ENCODE results near the gene GASK1A. TPM values are rescaled to one million over a fixed set of nuclear protein-coding genes. Genes with fewer than 3 reads are reported as not detected.

GASK1A gene
- total RNA-seq, 2 experiments from 2014 or later: not detected

DNA sequence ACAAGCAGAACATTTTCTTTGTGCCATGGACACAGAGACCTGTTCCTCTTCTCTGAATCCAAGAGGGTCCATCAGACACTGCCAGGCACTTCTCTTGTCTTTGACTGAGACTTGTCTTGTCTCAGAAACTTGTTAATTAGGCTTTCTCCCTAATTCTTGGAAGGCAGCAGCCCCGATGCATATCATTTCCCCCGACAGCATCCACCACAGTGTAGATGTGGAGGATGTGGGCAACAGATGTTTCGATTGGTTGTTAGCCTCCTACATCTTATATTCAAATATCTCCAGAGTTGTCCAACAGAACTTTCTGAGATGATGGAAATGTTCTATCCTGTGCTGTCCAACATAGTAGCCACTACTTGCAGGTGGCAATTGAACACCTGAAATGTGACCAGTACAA is 15.5 kb downstream of the GASK1A start:
- intact Hi-C loops (cut with micrococcal nuclease; ENCODE audit: unreplicated experiment): no loop called here
- Histone ChIP-seq H3K9me3 (ENCODE audit: low read length) (no peaks in the 10 kb centered on the region), H3K9me2 (ENCODE audit: insufficient read depth, low read length) (no peaks in the 10 kb centered on the region), H2AFZ (ENCODE audit: low read length) (no peak overlapping the region), H3K4me3 (ENCODE audit: low read depth, low read length, poor library complexity, severe bottlenecking) (no peak overlapping the region), H3K4me2 (ENCODE audit: low read length) (no peak overlapping the region), H3K27ac (ENCODE audit: low read depth, low read length, poor library complexity, severe bottlenecking) (no peak overlapping the region), H3K4me1 (ENCODE audit: insufficient read depth, low read length, poor library complexity, severe bottlenecking) (no peaks in the 10 kb centered on the region), H3K36me3 (ENCODE audit: insufficient read depth, low read length) (no peaks in the 10 kb centered on the region), H3K79me2 (ENCODE audit: insufficient read depth, low read depth, low read length) (no peaks in the 10 kb centered on the region), H4K20me1 (ENCODE audit: insufficient read depth, low read length) (no peaks in the 10 kb centered on the region)
- POLR2A ChIA-PET: no interaction called here
- CTCF ChIA-PET (ENCODE audit: unreplicated experiment): no interaction called here
- DNase-seq (ENCODE audit: low spot score): no peak
- no TSS peak for BruUV-seq (replicated peaks)
- TF ChIP-seq, protein P1, sequence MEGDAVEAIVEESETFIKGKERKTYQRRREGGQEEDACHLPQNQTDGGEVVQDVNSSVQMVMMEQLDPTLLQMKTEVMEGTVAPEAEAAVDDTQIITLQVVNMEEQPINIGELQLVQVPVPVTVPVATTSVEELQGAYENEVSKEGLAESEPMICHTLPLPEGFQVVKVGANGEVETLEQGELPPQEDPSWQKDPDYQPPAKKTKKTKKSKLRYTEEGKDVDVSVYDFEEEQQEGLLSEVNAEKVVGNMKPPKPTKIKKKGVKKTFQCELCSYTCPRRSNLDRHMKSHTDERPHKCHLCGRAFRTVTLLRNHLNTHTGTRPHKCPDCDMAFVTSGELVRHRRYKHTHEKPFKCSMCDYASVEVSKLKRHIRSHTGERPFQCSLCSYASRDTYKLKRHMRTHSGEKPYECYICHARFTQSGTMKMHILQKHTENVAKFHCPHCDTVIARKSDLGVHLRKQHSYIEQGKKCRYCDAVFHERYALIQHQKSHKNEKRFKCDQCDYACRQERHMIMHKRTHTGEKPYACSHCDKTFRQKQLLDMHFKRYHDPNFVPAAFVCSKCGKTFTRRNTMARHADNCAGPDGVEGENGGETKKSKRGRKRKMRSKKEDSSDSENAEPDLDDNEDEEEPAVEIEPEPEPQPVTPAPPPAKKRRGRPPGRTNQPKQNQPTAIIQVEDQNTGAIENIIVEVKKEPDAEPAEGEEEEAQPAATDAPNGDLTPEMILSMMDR (conservative IDR thresholded peaks at IDR 0.05; ENCODE audit: low read length): no peak
- no peak for TF ChIP-seq EZH2phosphoT487 (IDR thresholded peaks at IDR 0.05; ENCODE audit: borderline replicate concordance, low read depth, low read length)

- Histone ChIP-seq H3K36me3 (ENCODE audit: insufficient read depth, low read length) (no peaks in the 10 kb centered on the region), H2AFZ (ENCODE audit: low read length) (no peak overlapping the region), H3K9me3 (ENCODE audit: low read length) (no peaks in the 10 kb centered on the region), H3K27ac (ENCODE audit: low read depth, low read length, poor library complexity, severe bottlenecking) (no peak overlapping the region), H3K4me3 (ENCODE audit: low read depth, low read length, poor library complexity, severe bottlenecking) (no peak overlapping the region), H3K4me2 (ENCODE audit: low read length) (no peak overlapping the region), H3K4me1 (ENCODE audit: insufficient read depth, low read length, poor library complexity, severe bottlenecking) (no peaks in the 10 kb centered on the region), H3K9me2 (ENCODE audit: insufficient read depth, low read length) (no peaks in the 10 kb centered on the region), H4K20me1 (ENCODE audit: insufficient read depth, low read length) (no peaks in the 10 kb centered on the region), H3K79me2 (ENCODE audit: insufficient read depth, low read depth, low read length) (no peaks in the 10 kb centered on the region)
- DNase-seq (ENCODE audit: low spot score): no peak
- intact Hi-C loops (cut with micrococcal nuclease; ENCODE audit: unreplicated experiment): no loop called here
- TF ChIP-seq, protein P1 (conservative IDR thresholded peaks at IDR 0.05; ENCODE audit: low read length): no peak
- TF ChIP-seq EZH2phosphoT487 (IDR thresholded peaks at IDR 0.05; ENCODE audit: borderline replicate concordance, low read depth, low read length): no peak
- BruUV-seq (replicated peaks): no TSS peak
- POLR2A ChIA-PET: no interaction called here
- CTCF ChIA-PET (ENCODE audit: unreplicated experiment): no interaction called here
Measured at GRCh38 chr3:42996021-42996420, 16.9 kb downstream of the GASK1A start.

DNA sequence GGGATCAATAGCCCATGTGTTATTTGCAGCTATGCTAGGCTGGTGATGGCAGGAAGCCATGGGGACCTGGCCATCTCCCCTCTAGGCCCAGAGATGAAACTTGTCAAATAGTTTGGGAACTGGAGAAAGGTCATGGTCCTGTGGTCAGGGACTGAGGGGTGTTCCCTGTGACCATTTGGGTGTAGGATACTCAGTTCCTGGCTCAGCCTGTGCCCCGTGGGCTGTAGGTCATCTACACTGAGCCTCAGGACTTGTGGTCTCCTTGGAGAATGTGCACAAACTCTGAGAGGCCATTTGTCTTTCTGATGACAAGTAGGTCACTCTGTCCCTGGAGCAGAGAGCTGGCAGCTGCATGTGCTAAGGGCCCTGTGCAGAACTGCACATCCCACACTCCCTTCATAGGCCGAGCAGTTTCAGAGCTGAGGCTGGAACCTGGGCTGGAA is 17.5 kb downstream of the GASK1A start:
- TF ChIP-seq EZH2phosphoT487 (IDR thresholded peaks at IDR 0.05; ENCODE audit: borderline replicate concordance, low read depth, low read length): no peak
- TF ChIP-seq, protein P1 (conservative IDR thresholded peaks at IDR 0.05; ENCODE audit: low read length): no peak
- no TSS peak for BruUV-seq (replicated peaks)
- DNase-seq (ENCODE audit: low spot score): no peak

More for the DNA sequence above, 17.5 kb downstream of the GASK1A start:
- no peak overlapping the region for H3K27ac ChIP-seq (ENCODE audit: low read depth, low read length, poor library complexity, severe bottlenecking)
- CTCF ChIA-PET (ENCODE audit: unreplicated experiment): no interaction called here
- POLR2A ChIA-PET: interaction anchor here (0.6 kb wide), 1 partner anchor 43 kb away, joined by 6 read pairs; no protein-coding TSS in a partner anchor
- no peaks in the 10 kb centered on the region for H3K79me2 ChIP-seq (ENCODE audit: insufficient read depth, low read depth, low read length)
- H3K9me3 ChIP-seq (ENCODE audit: low read length): no peaks in the 10 kb centered on the region
- H4K20me1 ChIP-seq (ENCODE audit: insufficient read depth, low read length): no peaks in the 10 kb centered on the region
- intact Hi-C loops (cut with micrococcal nuclease; ENCODE audit: unreplicated experiment): no loop called here
- no peak overlapping the region for H2AFZ ChIP-seq (ENCODE audit: low read length)
- no peak overlapping the region for H3K4me2 ChIP-seq (ENCODE audit: low read length)
- H3K36me3 ChIP-seq (ENCODE audit: insufficient read depth, low read length): no peaks in the 10 kb centered on the region
- no peaks in the 10 kb centered on the region for H3K9me2 ChIP-seq (ENCODE audit: insufficient read depth, low read length)
- no peak overlapping the region for H3K4me3 ChIP-seq (ENCODE audit: low read depth, low read length, poor library complexity, severe bottlenecking)
- no peaks in the 10 kb centered on the region for H3K4me1 ChIP-seq (ENCODE audit: insufficient read depth, low read length, poor library complexity, severe bottlenecking)

All from OCI-LY7 (cell line).